Stimulated activated memory B cell treated with anti-CD40 and anti-IgM and Interleukin-4, amounts not matched to agents 10 μg/mL and 1 μg/mL and 100 μg/mL, for 72 hours (primary cell): Measurements from ENCODE around the gene CNTFR.
"Not testable (repeated sequence)": the region's sequence is repeated elsewhere in the genome, so short reads cannot be mapped to it uniquely, and the experiment has no call there.

Experiments used
- ATAC-seq: fragments of 150-1000 bp; cut with Tn5 transposase; 2 replicates; pipeline ENCODE4 v1.10.0; 2021
- H3K27ac Mint-ChIP-seq: one replicate; pipeline ENCODE4 v1.8.0; 2022; ENCODE audit warnings: mild to moderate bottlenecking, mixed read lengths
- H3K27me3 Mint-ChIP-seq: one replicate; pipeline ENCODE4 v1.8.0; 2022; ENCODE audit warnings: mixed read lengths
- H3K36me3 Mint-ChIP-seq: one replicate; pipeline ENCODE4 v1.8.0; 2022; ENCODE audit warnings: mixed read lengths
- H3K4me1 Mint-ChIP-seq: one replicate; pipeline ENCODE4 v1.8.0; 2022; ENCODE audit warnings: mixed read lengths
- H3K4me3 Mint-ChIP-seq: one replicate; pipeline ENCODE4 v1.8.0; 2022; ENCODE audit warnings: mild to moderate bottlenecking, moderate library complexity, mixed read lengths
- H3K9me3 Mint-ChIP-seq: one replicate; pipeline ENCODE4 v1.8.0; 2022; ENCODE audit warnings: mixed read lengths

CNTFR gene, protein sequence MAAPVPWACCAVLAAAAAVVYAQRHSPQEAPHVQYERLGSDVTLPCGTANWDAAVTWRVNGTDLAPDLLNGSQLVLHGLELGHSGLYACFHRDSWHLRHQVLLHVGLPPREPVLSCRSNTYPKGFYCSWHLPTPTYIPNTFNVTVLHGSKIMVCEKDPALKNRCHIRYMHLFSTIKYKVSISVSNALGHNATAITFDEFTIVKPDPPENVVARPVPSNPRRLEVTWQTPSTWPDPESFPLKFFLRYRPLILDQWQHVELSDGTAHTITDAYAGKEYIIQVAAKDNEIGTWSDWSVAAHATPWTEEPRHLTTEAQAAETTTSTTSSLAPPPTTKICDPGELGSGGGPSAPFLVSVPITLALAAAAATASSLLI

DNA sequence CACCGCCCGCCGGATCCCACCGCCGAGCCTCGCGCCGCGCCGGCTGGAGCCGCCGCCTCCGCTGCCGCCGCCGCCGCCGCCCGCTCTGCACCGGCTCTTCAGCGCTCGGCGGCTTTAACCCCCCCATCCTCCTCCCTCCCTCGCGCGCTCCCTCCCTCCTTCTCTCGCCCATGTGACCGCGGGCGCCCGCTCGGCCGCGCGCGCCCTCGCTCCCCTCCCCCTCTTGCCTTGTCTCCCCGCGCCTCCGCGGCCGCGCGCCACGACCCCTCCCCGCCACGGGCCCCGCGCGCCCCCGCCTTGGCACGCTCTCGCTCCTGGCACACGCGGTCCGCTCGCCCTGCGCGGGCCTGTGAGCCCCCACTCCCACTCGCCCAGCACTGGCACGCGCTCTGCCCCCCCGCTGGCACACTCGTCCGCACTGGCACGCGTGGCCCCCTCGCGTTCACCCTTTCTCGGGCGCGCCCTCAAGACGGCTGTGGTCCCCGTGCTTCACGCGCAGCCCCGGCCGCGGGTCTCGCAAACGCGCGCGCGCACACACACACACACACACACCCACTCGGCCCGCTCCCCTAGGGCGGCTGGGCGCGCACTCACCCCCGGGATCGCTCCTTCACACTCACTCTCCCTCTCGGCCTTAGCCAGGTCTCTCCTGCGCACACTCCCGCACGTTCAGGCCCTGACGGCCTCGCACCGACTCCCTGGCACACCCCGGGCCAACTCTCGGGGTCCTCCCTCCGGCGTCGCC is at the start of gene CNTFR:
CNTFR (minus strand) TSS at position 89 of the 745 bp plus-strand sequence. CDS start 20,743 bp downstream, outside the sequence.
- Mint-ChIP-seq H3K4me1 (peaks cover 61% of the 10 kb centered on the region), H3K4me3 (peak within 1 kb of the TSS; percentile 79), H3K27ac (no peak within 1 kb of the TSS), H3K27me3 (peaks cover 77% of the 10 kb centered on the region), H3K9me3 (no peaks in the 10 kb centered on the region), H3K36me3 (no peaks in the 10 kb centered on the region)
- peak; percentile 4 for ATAC-seq

DNA sequence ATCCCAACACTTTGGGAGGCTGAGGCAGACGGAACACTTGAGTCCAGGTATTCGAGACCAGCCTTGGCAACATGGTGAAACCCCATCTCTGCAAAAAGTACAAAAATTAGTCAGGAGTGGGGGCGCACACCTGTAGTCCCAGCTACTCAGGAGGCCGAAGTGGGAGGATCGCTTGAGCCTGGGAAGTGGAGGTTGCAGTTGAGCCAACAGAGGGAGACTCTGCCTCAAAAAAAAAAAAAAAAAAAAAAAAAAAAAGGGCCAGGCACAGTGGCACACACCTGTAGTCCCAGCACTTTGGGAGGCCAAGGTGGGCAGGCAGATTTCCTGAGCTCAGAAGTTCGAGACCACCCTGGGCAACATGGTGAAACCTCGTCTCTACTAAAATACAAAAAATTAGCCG is 49.8 kb upstream of the CNTFR start:
- peaks cover 29% of the 10 kb centered on the region for H3K4me1 Mint-ChIP-seq
- not testable (repeated sequence) for H3K27ac Mint-ChIP-seq, H3K9me3 Mint-ChIP-seq, H3K27me3 Mint-ChIP-seq, ATAC-seq, H3K4me3 Mint-ChIP-seq
- H3K36me3 Mint-ChIP-seq = peaks cover 11% of the 10 kb centered on the region

DNA sequence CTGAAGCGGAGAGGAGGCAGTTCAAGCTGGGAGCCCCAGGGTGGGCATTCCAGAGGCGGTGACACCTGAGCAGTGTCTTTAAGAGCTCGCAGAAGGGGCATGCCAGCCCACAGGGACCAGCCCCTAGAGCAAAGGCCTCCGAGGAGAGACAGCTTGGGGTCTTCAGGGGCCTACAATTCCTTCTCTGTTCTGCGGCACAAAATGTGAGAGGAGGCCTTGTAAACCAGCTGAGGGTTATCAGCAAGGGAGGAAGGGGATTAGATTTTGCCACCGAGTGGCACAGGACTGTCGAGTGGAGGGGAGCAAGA is 48.6 kb upstream of the CNTFR start:
- Mint-ChIP-seq H3K4me3 (peak overlapping the region; percentile 77), H3K4me1 (peaks cover 36% of the 10 kb centered on the region), H3K27me3 (no peaks in the 10 kb centered on the region), H3K9me3 (no peaks in the 10 kb centered on the region), H3K27ac (peak overlapping the region; percentile 95), H3K36me3 (peaks cover 11% of the 10 kb centered on the region)
- ATAC-seq = no peak

DNA sequence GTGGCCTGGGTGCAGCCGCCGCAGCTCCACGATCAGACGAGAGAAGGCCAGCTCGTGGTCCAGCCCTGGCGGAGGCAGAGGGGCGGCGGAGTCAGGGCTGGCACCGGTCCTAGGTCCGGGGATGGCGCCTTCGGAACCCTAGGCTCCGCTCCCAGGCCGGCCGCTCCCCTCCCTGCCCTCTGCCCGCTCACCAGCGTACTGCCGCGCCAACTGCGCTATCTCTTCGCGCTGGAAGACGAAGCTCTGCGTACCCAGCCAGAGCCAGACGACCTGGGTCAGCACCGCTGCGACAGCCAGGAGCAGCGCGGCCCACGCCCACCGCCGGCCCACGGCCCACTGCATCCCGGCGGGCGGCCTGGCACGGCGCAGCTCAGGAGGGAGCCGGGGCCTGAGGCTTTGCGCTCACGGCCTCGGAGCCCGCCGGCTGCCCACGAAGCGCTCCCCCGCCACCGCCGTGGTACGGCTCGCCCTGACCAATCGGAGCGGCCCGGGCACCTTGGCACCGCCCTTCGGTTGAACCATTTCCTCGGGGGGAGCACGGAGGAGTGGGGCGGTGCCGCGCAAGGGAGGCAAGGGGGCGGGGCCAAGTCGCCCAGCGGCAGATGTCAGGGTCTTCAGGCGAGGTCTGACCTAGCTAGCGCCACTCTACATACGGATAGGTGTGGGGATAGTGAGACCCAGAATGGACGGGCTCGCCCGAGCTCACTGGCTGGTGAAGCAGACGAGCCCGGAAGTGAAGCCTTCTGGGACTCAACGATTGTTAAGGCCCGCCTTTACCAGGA is 48.0 kb upstream of the CNTFR start, which contains the start of gene SIGMAR1:
SIGMAR1 (minus strand) TSS at position 432 of the 782 bp plus-strand sequence; CDS start at position 342, 90 bp downstream.
- H3K27ac Mint-ChIP-seq = peak within 1 kb of the TSS; percentile 95
- H3K27me3 Mint-ChIP-seq = no peaks in the 10 kb centered on the region
- H3K4me1 Mint-ChIP-seq = peaks cover 36% of the 10 kb centered on the region
- peaks cover 11% of the 10 kb centered on the region for H3K36me3 Mint-ChIP-seq
- ATAC-seq = peak; percentile 98
- peak within 1 kb of the TSS; percentile 77 for H3K4me3 Mint-ChIP-seq
- H3K9me3 Mint-ChIP-seq = no peaks in the 10 kb centered on the region

DNA sequence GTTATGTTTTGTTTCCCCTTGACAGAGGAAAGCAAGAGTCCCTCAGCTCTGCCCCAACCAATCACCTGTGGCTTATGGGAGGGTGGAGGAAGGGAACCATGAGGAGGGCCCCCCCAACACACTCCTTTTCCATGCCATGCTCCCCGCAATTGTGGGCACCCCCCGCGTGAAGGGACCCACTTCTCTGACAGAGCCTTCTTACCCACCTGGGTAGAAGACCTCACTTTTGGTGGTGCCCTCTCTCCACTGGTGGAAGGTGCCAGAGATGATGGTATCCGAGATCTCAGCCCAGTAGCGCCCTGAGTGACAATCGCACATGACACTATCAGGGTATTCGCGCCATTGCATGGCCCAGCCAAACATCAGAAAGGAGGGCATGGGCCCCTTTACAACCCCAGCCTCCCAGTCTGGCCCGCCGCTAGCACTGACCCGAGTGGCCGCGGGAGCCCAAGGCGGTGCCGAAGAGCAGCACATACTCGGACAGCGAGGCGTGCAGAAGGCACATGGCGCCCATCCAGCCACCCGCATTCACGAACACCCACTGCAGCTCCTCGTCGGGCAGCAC is 47.3 kb upstream of the CNTFR start:
- peak overlapping the region; percentile 77 for H3K4me3 Mint-ChIP-seq
- ATAC-seq = no peak
- peaks cover 11% of the 10 kb centered on the region for H3K36me3 Mint-ChIP-seq
- peaks cover 36% of the 10 kb centered on the region for H3K4me1 Mint-ChIP-seq
- H3K9me3 Mint-ChIP-seq = no peaks in the 10 kb centered on the region
- H3K27ac Mint-ChIP-seq = peak overlapping the region; percentile 95
- H3K27me3 Mint-ChIP-seq = no peaks in the 10 kb centered on the region

DNA sequence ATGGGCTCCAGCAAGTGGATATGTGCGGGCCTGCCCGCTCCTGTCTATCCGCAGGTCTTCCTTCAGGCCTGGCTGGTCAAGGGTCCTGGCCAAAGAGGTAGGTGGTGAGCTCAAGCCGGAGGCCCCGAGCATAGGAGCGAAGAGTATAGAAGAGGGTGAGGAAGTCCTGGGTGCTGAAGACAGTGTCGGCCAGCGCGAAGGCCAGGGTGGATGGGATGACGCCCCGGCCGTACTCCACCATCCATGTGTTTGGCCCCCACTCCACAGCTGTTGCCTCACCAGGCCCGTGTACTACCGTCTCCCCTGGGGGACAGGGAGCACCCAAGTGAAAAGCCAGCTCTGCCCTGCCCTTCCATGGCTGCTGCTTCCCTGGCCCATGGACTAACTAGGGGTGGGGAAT is 46.0 kb upstream of the CNTFR start:
- Mint-ChIP-seq H3K27ac (no peak overlapping the region), H3K4me3 (peak overlapping the region; percentile 6), H3K9me3 (no peaks in the 10 kb centered on the region), H3K4me1 (peaks cover 36% of the 10 kb centered on the region), H3K36me3 (peaks cover 11% of the 10 kb centered on the region), H3K27me3 (peaks cover 4% of the 10 kb centered on the region)
- no peak for ATAC-seq

DNA sequence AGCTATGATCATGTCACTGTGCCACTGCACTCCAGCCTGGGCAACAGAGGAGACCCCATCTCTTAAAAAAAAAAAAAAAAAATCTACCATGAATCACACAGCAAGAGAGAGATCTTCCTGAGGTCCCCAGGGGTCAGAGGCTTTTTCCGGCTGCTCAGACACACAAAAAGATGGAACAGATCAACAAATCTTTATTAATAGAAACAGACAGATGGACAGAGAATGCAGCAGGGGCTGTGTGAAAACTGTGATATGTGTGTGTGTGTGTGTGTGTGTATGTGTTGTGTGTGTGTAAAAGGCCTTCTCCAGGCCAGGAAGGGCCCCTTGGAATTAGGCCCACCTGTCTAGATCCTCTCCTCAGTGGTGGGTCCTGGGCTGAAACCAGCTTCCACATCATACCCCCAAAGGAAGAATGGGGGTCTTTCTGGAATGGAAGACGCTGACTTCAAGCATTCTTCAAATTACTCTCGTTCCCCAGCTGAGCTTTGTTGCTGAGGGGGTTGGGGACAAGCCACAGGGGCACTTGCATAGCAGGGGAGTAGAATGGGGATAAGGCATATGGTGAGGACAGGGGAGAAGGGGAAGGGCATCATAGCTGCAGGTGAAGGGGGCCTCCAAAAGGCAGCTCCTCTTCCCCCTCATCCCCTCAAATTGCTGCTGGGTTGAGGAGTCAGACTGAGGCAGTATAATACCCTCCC is 45.2 kb upstream of the CNTFR start:
- H3K27ac Mint-ChIP-seq = no peak overlapping the region
- H3K27me3 Mint-ChIP-seq = peaks cover 12% of the 10 kb centered on the region
- peaks cover 11% of the 10 kb centered on the region for H3K36me3 Mint-ChIP-seq
- ATAC-seq = no peak
- peaks cover 36% of the 10 kb centered on the region for H3K4me1 Mint-ChIP-seq
- no peaks in the 10 kb centered on the region for H3K9me3 Mint-ChIP-seq
- no peak overlapping the region for H3K4me3 Mint-ChIP-seq

DNA sequence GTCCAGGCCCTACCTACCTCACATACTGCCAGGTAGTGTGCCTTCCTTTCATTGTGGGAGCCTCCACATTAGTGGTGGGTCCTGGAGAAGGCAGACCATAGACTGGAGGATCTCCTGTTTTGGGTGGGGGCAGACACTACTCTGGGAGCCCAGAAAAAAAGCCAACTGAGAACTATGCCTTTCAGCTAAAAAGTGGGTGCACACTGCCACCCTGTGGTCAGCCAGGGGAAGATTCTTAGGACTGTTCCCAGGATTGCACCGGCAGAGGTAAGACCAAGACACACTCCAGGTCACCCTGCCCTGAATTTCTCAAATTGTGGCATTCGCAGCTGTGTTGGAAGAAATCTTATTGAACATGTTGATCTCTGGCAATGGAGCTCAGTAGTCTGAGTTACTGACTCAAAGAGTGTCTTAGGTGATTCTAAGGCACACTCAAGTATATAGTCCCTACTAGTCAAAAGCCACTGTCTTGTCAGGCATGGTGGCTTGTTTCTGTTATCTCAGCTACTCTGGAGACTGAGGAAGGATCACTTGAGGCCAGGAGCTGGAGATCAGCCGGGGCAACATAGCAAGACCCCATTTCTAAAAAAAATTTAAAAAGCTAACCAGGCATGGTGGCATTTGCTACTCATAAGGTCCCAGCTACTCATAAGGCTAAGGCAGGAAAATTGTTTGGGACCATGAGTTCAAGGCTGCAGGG is 44.5 kb upstream of the CNTFR start:
- Mint-ChIP-seq H3K4me3 (no peak overlapping the region), H3K9me3 (no peaks in the 10 kb centered on the region), H3K4me1 (peaks cover 42% of the 10 kb centered on the region), H3K36me3 (peaks cover 11% of the 10 kb centered on the region), H3K27me3 (peaks cover 19% of the 10 kb centered on the region), H3K27ac (no peak overlapping the region)
- ATAC-seq = peak; percentile 20

DNA sequence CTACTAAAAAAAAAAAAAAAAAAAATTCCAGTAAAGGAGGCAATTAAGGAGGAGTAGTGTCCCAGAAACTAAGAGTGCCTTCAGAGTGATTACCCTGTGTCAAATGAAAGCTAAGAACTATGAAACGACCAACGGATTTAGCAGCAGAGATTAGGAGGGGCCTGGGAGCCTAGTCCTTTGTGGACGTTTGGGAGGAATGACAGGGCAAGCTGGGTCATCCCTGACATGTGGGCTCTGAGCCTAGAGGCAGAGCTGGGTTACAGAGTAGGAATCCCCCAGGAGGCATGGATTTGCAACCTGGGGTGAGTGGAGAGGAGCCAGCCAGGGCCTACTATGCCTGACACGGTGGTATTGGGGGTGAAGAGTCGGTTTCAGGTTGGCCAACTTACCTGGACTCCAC is 43.6 kb upstream of the CNTFR start:
- Mint-ChIP-seq H3K4me1 (peaks cover 44% of the 10 kb centered on the region), H3K27ac (no peak overlapping the region), H3K36me3 (peaks cover 11% of the 10 kb centered on the region), H3K4me3 (no peak overlapping the region), H3K9me3 (no peaks in the 10 kb centered on the region), H3K27me3 (peaks cover 27% of the 10 kb centered on the region)
- ATAC-seq = no peak

DNA sequence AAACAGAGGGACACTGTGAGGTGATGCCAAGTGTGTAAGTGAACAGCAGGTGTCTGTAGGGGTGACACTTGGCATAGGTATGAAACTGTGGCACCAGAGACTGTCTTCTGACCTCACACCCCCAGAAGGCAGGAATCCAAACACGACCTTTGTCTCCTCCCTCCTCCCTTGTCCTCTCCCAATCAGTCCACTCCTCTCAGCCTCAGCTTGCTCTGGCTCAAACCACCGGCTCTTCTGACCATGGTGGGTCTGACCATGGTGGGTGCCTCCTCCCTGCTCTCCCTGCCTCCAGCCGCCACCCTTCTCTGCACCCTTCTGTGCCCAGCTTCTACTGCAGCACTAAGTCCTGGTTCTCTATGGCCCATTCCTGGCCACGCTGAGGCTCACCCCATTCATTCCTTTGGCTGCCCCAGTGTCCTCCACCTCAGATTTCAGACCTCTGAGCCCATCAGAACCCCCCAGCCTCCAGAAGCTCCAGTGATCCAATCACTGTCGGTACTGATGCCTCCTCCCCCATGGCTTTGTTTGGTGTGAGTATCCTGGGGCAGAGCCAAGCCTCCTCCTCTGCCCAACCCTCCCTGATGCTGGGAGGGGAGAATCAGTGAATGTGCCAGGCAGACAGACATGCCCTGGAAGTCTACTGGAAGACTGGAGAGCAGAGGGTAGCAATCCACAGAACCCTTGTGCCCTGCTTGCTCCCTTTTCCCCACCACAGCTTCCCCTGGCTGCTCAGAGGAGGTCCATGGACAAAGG is 41.1 kb upstream of the CNTFR start:
- Mint-ChIP-seq H3K4me1 (peaks cover 29% of the 10 kb centered on the region), H3K27me3 (peaks cover 53% of the 10 kb centered on the region), H3K27ac (no peak overlapping the region), H3K9me3 (no peaks in the 10 kb centered on the region), H3K4me3 (peak overlapping the region; percentile 11), H3K36me3 (peaks cover 10% of the 10 kb centered on the region)
- ATAC-seq = no peak

DNA sequence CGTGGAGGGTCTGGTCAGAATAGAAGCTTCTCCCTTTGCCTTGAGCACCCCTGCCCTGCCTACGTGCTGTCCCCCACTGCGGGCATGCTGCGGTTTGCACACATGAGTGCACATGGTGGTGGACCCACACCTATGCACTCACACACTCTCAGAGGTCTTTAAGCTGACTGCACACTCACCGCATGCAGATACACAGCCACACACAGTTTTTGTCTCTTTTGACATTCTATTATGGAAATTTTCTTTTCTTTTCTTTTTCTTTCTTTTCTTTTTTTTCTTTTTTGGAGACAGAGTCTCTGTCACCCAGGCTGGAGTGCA is 39.9 kb upstream of the CNTFR start:
- ATAC-seq = no peak
- Mint-ChIP-seq H3K4me3 (peak overlapping the region; percentile 74), H3K27ac (no peak overlapping the region), H3K27me3 (peaks cover 62% of the 10 kb centered on the region), H3K9me3 (no peaks in the 10 kb centered on the region), H3K4me1 (peaks cover 24% of the 10 kb centered on the region), H3K36me3 (no peaks in the 10 kb centered on the region)

DNA sequence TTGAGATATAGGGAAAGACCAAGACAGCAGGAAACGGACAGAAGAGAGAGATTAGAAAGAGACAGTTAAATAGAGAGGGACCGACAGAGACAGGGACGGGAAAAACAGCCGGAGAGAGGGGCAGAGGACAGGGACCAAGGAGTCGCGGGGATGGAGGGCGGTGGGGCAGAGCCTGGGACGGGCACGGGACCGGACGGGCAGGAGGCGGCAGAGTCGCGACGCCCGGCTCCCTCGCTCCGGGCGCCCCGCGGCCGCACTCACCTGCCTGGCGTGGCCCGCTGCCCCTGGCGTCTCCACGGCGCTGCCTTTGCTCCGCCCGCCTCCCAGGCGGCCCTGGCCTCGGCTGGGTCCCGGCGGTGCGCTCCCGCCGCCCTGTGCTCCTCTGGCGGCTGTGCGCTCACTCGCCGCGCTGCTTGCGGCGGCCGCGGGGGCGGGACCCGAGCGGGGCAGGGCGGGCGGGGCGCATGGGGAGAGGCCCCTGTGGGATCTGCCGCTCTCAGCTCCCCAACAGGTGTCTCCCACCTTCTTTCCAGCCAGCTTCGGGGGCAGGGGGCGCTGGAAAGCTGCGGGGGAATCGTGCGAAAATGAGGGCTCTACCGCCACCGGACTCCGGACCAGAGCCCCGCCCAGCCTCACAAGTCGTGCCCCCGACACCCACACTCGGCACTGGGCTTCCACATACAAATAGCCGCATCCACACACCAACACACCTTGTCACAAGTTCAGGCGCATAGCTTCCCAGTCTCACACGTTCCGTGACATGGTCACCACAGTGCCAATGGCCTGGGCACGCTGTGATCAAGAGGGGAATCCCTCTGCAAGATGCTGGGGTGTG is 39.3 kb upstream of the CNTFR start, which contains the start of gene ARID3C:
ARID3C (minus strand) TSS at position 411 of the 835 bp plus-strand sequence. CDS start 1,052 bp downstream, outside the sequence.
- Mint-ChIP-seq H3K27ac (peak within 1 kb of the TSS; percentile 3), H3K9me3 (no peaks in the 10 kb centered on the region), H3K4me1 (peaks cover 23% of the 10 kb centered on the region), H3K4me3 (peak within 1 kb of the TSS; percentile 75), H3K27me3 (peaks cover 65% of the 10 kb centered on the region), H3K36me3 (no peaks in the 10 kb centered on the region)
- peak; percentile 82 for ATAC-seq
